NCI-H2107 (cell line): ENCODE results near the gene SLC17A7.
A peak's percentile ranks its signal among the peaks of the same experiment; 100 is the strongest.
"Not testable (repeated sequence)": the region's sequence is repeated elsewhere in the genome, so short reads cannot be mapped to it uniquely, and the experiment has no call there.

ENCODE experiments used
- DNase-seq: peaks from one replicate; lab custom pipeline; 2025; lab: John Stamatoyannopoulos, UW

Gene SLC17A7

DNA sequence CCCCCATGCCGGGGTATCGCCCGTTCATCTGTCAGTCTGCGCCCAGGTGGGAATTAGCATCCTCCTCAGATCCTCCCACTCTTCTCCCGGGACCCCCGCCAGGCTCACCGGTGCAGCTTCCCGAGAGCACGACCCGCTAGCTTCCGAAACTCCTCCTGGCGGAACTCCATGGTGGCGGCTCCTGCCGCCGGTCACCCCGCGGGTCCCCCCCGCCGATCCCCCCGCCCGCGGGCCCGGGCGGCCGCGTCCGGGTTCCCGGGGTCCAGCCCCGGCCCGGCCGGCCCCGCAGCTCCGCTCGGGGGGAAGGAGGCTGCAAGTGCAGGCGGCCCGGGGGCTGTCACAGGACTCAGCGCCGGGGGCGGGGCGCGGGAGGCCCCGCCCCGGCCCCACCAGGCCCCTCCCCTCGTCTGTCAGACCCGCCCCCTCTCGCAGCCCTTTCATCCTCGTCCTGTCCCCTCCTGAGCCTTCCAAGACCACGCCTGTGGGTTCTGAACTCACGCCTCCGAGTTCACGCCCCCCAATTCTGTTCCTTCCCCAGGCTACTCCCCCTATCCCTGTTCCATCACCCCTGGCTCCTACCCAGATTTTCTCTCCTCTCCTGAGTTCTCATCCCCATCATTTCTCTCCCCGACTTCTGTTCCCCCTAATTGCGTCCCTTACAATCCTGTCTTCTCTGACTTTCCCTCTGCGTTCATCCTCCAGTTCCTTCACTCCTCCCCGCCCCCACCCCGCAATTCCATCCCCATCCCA lies at the start of gene SLC17A7:
TSS of gene SLC17A7 (minus strand) at position 318 of the 750 bp plus-strand sequence. CDS start at position 170, 148 bp downstream.
- no peak for DNase-seq

DNA sequence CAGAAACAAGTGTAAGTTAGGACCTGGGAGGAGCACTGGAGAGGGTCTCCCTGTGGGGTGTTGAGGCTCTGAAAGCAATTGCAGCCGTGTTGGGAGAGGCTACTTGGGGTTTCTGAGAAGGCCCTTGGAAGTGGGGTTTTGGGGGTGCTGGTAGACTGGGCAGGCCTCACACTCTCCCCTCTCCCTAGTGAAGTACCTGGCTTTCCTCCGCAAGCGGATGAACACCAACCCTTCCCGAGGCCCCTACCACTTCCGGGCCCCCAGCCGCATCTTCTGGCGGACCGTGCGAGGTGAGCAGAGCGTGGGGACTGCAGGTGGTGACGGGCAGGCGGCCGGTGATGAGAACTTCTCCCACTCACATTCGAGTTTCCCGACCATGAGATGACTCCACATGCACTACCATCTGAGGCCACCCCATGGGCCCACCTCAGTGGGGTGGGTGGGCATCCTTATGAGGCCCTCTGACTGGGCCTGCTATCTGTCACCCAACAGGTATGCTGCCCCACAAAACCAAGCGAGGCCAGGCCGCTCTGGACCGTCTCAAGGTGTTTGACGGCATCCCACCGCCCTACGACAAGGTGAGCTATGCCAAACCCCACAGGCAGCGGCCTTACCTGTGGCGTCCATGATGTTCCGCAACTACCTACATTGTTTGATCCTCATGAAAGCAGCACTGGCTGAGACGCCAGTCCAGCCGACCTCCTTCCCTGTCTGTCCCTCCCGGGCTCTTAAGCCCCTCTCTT lies 49.1 kb upstream of the SLC17A7 start:
- DNase-seq = no peak

DNA sequence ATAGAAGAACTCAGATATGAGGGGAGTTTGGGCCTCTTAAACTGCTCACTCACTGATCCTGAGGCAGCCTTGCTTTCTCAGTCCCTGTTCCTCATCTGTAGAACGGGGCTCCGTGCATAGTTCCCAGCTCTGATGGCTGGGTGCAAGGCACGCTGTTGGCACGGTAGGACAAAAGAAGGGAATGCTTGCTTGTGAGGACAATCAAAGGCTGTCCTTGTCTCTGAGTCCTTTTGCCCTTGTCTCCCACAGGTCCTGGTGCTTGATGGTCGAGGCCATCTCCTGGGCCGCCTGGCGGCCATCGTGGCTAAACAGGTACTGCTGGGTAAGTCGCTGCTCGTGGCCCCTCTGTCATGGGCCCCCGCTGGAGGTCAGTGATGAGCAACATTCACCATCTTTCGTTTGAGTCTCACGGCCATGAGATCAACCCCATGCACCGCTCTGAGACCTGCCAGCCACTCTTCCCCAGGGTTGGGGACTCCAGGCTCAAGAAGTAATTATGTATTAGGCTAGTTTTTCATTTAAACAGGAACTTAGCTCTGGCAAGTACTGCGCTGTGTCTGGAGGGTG lies 48.4 kb upstream of the SLC17A7 start:
- DNase-seq = no peak

DNA sequence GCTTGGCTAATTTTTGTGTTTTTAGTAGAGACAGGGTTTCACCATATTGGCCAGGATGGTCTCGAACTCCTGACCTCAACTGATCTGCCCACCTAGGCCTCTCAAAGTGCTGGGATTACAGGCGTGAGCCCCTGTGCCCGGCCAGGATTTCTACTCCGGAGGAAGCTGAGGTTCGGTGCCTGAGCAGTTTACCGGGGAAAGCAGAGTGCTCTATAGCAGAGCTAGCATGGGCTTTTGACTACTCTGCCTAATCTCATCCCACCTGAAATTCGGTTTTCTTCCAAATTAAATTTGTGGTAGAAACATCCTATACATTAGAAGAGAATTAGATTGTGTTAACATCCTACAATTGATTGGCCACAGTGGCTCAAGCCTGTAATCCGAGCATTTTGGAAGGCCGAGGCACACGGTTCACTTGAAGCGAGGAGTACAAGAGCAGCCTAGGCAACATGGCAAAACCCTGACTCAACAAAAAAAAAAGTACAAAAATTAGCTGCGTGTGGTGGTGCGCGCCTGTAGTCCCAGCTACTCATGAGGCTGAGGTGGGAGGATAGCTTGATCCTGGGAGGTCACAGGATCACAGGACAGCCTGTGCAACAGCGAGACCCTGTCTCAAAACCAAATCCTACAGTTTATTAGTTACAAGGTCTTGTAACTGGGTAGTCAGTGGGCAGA lies 47.7 kb upstream of the SLC17A7 start:
- DNase-seq = no peak

DNA sequence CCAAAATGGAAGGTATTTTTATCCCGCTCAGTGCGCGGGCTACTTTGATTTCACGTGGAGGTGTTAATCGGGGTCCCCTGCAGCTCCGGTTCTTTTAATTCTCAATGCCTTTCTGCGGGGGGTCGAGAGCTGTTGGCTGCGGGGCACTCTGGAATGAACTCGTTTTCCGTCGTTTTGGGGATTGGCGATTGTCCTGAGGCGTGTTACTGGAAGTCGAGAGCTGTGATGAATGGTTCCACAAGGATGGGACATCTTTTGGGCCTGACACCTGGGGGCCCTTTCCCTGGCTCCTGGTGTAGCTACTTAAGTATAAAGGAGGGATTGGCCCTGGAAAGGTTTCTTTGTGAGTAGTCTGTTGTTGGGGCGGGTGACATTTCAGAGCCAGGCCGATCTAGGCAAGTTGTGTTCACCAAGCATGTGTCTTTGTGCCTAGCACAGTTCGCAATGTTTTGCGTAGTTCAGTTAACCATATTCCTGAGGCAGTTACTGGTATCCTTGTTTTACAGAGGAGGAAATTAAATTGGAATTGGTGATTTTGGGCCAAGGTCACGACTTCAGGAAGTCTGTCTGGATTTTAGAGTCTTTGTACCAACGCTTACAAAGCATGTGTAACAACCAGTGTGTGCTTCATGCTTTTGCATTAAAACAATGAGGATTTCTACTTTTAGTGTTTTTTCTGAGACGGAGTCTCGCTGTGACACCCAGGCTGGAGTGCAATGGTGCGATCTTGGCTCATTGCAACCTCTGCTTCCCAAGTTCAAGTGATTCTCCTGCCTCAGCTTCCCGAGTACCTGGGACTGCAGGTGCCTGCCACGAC lies 46.9 kb upstream of the SLC17A7 start:
- no peak for DNase-seq

DNA sequence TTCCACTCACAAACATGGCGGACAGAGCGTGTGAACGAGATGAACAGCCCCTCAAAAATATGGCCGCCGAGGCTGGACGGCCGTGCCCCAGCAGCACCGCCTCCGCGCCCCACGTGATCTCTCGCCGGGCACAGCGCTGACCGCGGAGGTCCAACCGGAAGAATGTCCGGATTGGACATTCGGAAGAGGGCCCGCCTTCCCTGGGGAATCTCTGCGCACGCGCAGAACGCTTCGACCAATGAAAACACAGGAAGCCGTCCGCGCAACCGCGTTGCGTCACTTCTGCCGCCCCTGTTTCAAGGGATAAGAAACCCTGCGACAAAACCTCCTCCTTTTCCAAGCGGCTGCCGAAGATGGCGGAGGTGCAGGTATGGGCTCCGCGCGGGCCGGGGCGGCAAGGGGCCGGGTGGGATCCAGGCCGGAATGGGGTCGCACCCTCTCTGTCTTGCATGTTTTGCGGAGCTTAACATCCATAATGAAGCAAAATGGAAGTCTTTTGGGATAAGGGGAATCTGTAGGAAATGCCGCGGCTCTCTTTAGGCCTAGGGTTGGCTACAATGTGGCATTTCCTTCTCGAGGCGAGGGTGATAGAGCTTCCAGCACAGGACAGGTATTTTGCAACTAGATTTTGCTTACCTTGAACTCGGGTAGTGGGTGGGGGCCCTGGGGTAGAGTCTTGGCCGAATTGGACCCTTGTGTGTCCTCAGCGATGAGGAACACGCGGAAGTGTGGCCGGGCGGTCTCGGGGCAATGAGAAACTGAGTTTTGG lies 46.1 kb upstream of the SLC17A7 start, which contains the start of gene RPL13A:
TSS of gene RPL13A (plus strand) at position 332 of the 769 bp plus-strand sequence. CDS start at position 354, 22 bp downstream.
- DNase-seq = peak; percentile 98

DNA sequence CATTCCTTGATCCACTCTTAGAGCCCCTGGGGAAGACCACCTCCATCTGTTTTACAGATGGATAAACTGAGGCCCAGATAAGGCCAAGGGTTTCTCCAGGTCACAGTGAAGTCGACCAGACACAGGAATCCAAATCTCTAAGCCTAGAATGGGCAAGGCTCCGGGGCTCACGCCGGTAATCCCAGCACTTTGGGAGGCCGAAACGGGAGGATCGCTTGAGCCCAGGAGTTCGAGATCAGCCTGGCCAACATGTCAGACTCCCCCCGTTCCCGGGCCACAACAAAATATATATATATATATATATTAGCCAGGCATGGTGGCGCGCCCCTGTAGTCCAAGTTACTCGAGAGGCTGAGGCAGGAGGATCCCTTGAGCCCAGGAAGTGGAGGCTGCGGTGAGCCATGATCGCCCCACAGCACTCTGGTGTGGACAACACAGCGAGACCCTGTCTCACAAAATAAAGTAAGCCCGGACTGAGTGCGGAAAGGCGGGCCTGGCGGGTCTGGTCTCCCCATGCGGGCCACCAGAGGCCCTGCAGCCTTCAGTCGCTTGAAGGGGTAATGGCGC lies 45.5 kb upstream of the SLC17A7 start:
- no peak for DNase-seq

DNA sequence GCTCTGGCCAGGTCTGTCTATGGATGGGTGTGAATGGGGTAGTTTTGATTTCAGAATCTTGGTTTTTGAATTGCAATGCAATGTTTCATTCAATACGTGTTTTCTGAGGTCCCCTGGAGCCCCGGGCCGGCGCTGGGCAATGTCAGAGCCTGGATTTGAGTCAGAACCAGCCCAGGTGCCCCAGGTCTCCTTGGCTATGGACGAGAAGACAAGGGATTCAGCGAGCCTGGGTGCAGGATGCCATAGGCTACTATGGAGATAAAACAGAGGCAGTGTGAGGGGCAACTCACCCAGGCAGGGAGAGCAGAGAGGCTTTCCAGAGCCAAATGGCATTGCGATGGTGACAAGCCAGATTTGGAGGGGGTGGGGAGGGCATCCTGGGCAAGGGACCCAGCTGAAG lies 44.9 kb upstream of the SLC17A7 start:
- DNase-seq = no peak

DNA sequence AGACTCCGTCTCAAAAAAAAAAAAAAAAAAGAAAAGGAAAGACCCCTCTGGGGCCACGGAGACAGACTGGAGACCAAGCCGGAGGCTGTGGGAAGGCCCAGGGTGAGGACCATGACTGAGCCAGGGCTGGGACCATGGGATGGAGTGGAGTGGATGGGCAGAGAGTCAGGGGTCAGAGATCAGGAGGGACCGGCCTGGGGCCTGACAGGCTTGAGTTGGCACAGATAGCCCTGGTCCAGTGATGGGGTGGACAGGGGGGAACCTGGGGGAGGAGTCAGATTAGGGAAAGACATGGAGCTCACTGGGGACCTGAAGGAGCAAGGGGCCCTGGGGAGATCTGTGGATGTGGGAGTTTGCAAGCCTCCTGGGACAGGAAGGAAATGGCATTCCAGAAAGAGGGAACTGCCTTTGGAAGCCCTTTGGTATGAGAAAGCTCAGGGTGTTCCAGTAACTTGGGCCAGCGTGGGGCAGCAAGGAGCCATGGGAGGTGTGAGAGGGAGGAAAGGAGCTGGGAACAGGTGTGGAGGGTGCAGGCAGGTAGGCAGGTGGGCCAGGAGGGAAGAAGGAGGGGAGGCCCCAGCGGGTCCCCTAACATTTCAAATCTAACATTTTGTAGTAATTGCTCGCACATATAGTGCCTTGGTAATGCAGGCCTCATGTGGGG lies 39.8 kb upstream of the SLC17A7 start:
- no peak for DNase-seq

DNA sequence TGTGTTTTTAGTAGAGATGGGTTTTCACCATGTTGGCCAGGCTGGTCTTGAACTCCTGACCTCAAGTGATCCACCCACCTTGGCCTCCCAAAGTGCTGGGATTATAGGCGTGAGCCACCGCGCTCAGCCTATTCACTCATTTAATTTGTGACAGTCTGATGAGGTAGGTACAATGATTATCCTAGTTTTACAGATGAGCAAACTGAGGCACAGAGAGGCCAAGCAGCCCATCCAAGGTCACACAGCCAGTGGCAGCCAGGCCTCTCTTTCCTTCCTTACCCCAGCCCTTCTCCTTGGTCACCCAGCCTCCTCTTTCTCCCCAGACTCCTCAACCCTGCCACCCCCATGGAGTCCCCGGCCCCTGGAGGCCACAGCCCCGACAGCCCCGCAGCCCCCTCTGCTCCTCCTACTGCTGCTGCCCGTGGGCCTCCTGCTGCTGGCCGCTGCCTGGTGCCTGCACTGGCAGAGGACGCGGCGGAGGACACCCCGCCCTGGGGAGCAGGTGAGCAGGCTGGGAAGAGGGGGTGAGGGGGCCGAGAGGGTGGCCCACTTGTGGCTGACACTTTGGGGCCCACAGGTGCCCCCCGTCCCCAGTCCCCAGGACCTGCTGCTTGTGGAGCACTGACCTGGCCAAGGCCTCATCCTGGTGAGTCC lies 38.8 kb upstream of the SLC17A7 start:
- no peak for DNase-seq

DNA sequence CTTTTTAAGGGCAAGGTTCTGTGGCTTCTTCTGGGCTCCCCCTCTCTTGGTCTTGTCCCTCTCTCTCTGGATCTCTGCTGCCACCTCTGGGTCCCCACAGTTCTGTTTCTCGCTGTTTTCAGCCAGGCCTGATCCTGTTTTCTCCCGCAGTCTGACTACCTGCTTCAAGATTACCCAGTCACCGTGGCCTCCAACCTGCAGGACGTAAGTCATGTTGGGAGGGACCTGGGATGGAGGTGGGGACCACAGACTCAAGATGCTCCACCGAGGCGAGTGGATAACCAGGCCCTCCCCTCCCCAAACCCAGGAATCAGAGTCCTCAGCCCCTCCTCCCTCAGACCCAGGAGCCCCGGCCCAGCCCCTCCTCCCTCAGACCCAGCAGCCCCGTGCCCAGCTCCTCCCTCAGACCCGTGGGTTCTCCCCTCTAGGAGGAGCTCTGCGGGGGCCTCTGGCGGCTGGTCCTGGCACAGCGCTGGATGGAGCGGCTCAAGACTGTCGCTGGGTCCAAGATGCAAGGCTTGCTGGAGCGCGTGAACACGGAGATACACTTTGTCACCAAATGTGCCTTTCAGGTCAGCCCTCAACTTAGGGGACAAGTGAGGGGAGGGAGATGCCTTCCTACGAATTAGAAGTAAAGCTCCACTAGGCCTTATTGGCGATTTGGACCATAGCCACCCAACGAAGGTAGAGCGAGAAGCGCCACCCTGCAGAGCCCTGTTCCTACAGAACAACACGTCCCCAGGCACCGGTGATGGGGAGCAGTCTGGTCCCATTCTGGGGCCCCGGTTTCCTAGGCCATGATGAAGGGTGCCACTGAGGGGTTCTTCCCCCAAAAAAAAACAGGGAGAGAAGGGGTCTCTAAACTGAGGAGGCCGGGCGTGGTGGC lies 34.9 kb upstream of the SLC17A7 start:
- DNase-seq = no peak

DNA sequence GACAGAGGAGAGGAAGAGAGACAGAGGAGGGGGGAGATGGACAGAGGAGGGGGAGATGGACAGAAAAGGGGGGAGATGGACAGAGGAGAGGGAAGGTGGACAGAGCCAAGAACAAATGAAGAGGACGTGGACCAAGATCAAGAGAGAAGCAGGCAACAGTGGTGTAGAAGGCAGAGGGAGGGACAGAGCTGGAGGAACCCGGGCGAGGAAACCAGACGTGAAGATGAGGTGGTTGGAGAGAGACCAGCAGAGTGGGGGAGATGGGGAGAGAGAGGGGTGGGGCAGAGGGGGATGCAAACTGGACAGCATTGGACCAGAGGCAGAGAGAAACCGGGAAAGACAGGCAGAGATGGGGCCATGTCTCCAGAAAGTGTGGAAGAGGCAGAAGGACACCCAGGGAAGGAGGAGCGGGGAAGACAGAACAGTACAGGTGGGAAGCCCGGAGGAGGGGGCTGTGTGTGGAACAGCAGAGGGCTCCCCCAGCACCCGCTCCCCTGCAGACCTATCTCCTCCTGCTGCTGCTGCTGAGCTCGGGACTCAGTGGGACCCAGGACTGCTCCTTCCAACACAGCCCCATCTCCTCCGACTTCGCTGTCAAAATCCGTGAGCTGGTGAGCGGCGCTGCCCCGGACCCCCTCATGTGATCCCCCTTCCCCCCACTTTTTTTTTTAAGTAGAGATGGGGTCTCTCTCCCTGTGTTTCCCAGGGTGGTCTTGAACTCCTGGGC lies 34.0 kb upstream of the SLC17A7 start:
- DNase-seq = no peak

DNA sequence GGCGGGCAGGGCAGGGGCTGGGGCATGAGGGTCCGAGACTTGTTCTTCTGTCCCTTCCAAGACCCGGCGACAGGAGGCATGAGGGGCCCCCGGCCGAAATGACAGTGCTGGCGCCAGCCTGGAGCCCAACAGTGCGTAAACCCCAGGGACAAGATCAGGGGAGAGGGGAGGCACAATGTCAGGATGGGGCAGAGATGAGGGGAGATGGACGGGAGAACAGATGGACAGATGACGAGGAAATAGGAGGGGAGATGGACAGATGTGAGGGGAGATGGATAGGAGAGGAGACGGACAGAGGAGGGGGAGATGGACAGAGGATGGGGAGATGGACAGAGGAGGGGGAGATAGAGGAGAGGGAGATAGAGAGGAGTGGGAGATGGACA lies 33.2 kb upstream of the SLC17A7 start:
- DNase-seq = no peak

DNA sequence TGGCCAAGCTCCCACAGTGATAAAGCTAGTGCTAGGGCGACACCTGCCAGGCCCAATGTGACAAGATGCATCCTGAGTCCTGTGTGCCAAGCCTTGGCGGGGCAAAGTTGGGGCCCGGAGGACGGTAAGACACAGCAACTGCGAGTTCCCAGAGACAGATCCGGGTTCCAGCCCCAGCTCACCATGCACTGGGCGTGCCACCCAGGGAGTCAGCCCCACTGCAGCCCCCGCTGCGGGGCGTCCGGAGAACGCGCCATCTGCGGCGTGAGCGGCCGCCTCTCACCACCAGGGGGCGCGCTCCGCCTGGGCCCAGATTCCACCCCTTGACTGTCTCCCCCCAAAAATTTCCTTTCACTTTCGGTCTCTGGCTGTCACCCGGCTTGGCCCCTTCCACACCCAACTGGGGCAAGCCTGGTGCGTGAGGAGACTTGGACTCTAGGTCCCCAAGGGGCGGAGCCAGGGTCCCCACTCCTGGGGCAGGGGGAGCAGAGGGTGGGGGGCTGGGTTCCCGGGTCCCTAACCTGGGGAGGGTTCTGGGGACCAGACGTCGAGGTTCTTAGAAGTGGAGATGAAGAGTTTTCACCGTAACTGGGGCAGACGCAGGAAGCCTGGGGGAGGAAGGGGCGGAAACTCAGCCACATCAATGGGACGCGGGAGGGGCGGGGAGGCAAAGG lies 32.7 kb upstream of the SLC17A7 start, which contains the start of gene FLT3LG:
TSS of gene FLT3LG (plus strand) at position 348 of the 674 bp plus-strand sequence. CDS start 425 bp downstream, outside the sequence.
- peak; percentile 68 for DNase-seq

DNA sequence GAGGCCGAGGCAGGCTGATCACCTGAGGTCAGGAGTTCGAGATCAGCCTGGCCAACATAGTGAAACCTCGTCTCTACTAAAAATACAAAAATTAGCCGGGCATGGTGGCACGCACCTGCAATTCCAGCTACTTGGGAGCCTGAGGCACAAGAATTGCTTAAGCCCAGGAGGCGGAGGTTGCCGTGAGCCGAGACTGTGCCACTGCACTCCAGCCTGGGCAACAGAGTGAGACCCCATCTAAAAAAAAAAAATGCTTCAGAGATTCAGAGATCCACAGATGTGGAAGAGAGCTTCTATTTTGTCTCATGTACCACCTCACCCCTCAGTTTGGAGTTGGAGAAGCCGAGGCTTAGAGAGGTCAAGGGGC lies 32.2 kb upstream of the SLC17A7 start:
- not testable (repeated sequence) for DNase-seq

DNA sequence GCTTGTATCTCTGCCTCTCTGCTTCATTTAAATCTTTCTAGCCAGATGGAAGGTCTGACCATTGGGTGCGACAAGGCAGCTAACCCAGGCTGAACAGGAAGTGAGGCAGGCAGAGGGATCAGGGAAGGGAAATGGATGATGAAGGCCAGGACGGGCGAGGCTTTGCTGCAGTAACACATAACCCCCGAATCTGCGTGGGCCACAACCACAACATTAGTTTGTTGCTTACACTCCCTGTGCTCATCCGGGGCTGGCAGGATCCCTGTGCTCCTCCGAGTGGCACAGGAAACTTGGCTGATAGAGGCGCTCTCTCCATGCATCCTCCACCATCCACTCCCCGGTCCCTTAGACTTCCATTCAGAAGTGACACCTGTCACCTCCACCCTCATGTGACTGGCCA lies 31.6 kb upstream of the SLC17A7 start:
- no peak for DNase-seq

DNA sequence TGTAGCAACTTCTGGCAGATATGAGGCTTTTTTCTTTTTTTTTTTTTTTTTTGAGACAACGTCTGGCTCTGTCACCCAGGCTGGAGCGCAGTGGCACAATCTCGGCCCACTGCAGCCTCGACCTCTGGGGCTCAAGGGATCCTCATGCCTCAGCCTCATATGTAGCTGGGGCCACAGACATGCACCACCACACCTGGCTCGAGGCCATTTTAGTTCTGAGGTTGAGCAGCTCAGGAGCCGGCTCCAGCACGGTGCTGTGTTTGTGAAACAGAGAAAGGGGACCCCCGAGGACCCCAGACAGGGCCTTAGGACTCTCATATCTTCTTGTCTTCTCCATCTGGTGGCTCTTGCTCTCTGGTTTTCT lies 29.3 kb upstream of the SLC17A7 start:
- no peak for DNase-seq
